ENCODE measurements around the gene ERFL.

- no peak for TF ChIP-seq CTCF (IDR thresholded peaks at IDR 0.05)
- TF ChIP-seq POLR2AphosphoS5 (IDR thresholded peaks at IDR 0.05): no peak
Observed at GRCh38 chr19:41974652-41975051, 46.4 kb upstream of the ERFL start.

All from prostate gland (tissue), 2 donors.